OCI-LY3 (cell line): Measurements from ENCODE around the gene TEX101.

Experiments
- H2AFZ ChIP-seq: fragments of 200-600, 300-600 bp; shearing (Covaris generic); 2 replicates; pipeline ENCODE4 v1.6.0; 2014; ENCODE audit warnings: antibody characterized with exemption, low read depth, low read length
- H3K27ac ChIP-seq: fragments of 200-600, 300-600 bp; sonication (generic); 2 replicates; pipeline ENCODE4 v1.5.1; 2014; ENCODE audit warnings: mild to moderate bottlenecking, low read length, moderate library complexity, mixed read lengths
- H3K27me3 ChIP-seq: fragments of 200-600, 300-600 bp; sonication (generic); 2 replicates; pipeline ENCODE4 v1.6.1; 2014; ENCODE audit warnings: low read depth, low read length, mixed read lengths
- H3K36me3 ChIP-seq: fragments of 200-600, 300-600 bp; sonication (generic); replicated peaks from 2 replicates; pipeline ENCODE3; 2014; ENCODE audit warnings: low read depth, low read length, mixed read lengths
- H3K4me1 ChIP-seq: fragments of 300-600, 200-600 bp; sonication (generic); 2 replicates; pipeline ENCODE4 v1.6.1; 2014; ENCODE audit warnings: low read length, mixed read lengths
- H3K4me2 ChIP-seq: fragments of 200-600, 300-600 bp; sonication (generic); 2 replicates; pipeline ENCODE4 v1.6.1; 2014; ENCODE audit warnings: low read length, mixed read lengths
- H3K4me3 ChIP-seq: fragments of 300-600, 200-600 bp; sonication (generic); 2 replicates; pipeline ENCODE4 v1.5.1; 2014; ENCODE audit warnings: antibody characterized with exemption, mild to moderate bottlenecking, low read length, moderate library complexity
- H3K79me2 ChIP-seq: fragments of 300-600, 200-600 bp; shearing (Covaris generic); 2 replicates; pipeline ENCODE4 v1.6.1; 2014; ENCODE audit warnings: mild to moderate bottlenecking, low read length, mixed read lengths
- H3K9ac ChIP-seq: fragments of 300-600, 200-600 bp; shearing (Covaris generic); 2 replicates; pipeline ENCODE4 v1.6.0; 2014; ENCODE audit warnings: mild to moderate bottlenecking, low read length, moderate library complexity
- H3K9me3 ChIP-seq: fragments of 200-600, 300-600 bp; shearing (Covaris generic); 2 replicates; pipeline ENCODE4 v1.6.1; 2014; ENCODE audit warnings: low read length, mixed read lengths; ENCODE audit not compliant: insufficient read depth
- H4K20me1 ChIP-seq: fragments of 200-600, 300-600 bp; sonication (generic); 2 replicates; pipeline ENCODE4 v1.6.1; 2016; ENCODE audit warnings: low read length, mixed read lengths; ENCODE audit not compliant: insufficient read depth
- CTCF ChIP-seq: fragments of 200-600, 300-600 bp; sonication (generic); IDR thresholded peaks from 2 replicates; pipeline ENCODE4 v1.5.1; 2014; ENCODE audit warnings: antibody characterized with exemption, low read length, low read depth
- EZH2phosphoT487 ChIP-seq: fragments of 200-600 bp; shearing (Covaris generic); IDR thresholded peaks from 2 replicates; pipeline ENCODE4 v1.6.1; 2018; ENCODE audit warnings: antibody characterized with exemption, mixed run types, low read depth

TEX101 gene

DNA sequence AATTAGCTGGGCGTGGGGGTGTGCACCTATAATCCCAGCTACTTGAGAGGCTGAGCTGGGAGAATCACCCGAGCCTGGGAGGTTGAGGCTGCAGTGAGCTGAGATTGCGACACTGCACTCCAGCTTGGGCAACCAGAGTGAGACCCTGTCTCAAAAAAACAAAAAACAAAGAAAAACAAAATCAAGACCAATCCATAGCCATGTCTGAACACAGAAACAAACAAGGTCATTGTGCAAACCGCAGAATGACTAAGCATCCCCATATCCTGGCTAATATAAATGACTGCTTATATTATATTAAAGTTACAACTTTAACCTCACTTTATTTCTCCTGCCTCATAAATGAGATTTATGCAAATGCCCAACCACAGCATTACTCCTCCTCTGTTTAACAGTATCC, 53.0 kb downstream of the TEX101 start:
- no peaks in the 10 kb centered on the region for H4K20me1 ChIP-seq
- no peaks in the 10 kb centered on the region for H3K4me1 ChIP-seq
- H3K4me3 ChIP-seq, result no peak overlapping the region
- H3K27me3 ChIP-seq, result no peaks in the 10 kb centered on the region
- no peak overlapping the region for H3K4me2 ChIP-seq
- TF ChIP-seq EZH2phosphoT487, result no peak
- TF ChIP-seq CTCF, result no peak
- no peaks in the 10 kb centered on the region for H3K79me2 ChIP-seq
- H2AFZ ChIP-seq, result no peak overlapping the region
- no peak overlapping the region for H3K9ac ChIP-seq
- H3K27ac ChIP-seq, result no peak overlapping the region
- no peaks in the 10 kb centered on the region for H3K9me3 ChIP-seq
- H3K36me3 ChIP-seq, result no peaks in the 10 kb centered on the region
